Measurements from ENCODE around the gene C11orf52.

DNA sequence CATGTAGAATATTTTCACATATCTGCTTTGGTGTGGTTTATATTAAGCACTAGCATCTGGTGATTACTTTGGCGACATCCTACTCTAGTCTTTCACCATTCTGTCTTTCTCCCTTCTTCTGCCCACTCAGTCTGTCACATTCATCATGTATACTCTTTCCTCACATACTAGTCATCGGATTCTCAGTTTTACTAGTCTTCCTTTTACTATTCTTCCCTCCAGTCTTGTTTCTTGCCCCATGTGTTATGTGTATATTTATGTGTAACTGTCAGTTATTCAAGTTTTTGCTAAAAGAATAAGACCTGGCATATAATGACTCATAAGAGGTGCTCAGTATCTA lies 13.9 kb downstream of the C11orf52 start:
- TF ChIP-seq, protein P1, sequence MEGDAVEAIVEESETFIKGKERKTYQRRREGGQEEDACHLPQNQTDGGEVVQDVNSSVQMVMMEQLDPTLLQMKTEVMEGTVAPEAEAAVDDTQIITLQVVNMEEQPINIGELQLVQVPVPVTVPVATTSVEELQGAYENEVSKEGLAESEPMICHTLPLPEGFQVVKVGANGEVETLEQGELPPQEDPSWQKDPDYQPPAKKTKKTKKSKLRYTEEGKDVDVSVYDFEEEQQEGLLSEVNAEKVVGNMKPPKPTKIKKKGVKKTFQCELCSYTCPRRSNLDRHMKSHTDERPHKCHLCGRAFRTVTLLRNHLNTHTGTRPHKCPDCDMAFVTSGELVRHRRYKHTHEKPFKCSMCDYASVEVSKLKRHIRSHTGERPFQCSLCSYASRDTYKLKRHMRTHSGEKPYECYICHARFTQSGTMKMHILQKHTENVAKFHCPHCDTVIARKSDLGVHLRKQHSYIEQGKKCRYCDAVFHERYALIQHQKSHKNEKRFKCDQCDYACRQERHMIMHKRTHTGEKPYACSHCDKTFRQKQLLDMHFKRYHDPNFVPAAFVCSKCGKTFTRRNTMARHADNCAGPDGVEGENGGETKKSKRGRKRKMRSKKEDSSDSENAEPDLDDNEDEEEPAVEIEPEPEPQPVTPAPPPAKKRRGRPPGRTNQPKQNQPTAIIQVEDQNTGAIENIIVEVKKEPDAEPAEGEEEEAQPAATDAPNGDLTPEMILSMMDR (IDR thresholded peaks at IDR 0.05; ENCODE audit: low read depth, low read length, missing input control): no peak
- TF ChIP-seq, protein P2, sequence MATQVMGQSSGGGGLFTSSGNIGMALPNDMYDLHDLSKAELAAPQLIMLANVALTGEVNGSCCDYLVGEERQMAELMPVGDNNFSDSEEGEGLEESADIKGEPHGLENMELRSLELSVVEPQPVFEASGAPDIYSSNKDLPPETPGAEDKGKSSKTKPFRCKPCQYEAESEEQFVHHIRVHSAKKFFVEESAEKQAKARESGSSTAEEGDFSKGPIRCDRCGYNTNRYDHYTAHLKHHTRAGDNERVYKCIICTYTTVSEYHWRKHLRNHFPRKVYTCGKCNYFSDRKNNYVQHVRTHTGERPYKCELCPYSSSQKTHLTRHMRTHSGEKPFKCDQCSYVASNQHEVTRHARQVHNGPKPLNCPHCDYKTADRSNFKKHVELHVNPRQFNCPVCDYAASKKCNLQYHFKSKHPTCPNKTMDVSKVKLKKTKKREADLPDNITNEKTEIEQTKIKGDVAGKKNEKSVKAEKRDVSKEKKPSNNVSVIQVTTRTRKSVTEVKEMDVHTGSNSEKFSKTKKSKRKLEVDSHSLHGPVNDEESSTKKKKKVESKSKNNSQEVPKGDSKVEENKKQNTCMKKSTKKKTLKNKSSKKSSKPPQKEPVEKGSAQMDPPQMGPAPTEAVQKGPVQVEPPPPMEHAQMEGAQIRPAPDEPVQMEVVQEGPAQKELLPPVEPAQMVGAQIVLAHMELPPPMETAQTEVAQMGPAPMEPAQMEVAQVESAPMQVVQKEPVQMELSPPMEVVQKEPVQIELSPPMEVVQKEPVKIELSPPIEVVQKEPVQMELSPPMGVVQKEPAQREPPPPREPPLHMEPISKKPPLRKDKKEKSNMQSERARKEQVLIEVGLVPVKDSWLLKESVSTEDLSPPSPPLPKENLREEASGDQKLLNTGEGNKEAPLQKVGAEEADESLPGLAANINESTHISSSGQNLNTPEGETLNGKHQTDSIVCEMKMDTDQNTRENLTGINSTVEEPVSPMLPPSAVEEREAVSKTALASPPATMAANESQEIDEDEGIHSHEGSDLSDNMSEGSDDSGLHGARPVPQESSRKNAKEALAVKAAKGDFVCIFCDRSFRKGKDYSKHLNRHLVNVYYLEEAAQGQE (IDR thresholded peaks at IDR 0.05): no peak
- TF ChIP-seq NR2F2 (IDR thresholded peaks at IDR 0.05): no peak
- TF ChIP-seq GABPA (IDR thresholded peaks at IDR 0.05 in 1 of 2, conservative IDR thresholded peaks at IDR 0.05 in 1 of 2): no peak
- TF ChIP-seq, protein P3, sequence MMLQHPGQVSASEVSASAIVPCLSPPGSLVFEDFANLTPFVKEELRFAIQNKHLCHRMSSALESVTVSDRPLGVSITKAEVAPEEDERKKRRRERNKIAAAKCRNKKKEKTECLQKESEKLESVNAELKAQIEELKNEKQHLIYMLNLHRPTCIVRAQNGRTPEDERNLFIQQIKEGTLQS (IDR thresholded peaks at IDR 0.05): no peak
